ENCODE results near the gene PCAT6. TPM values are rescaled to one million over a fixed set of nuclear protein-coding genes. Genes with fewer than 3 reads are reported as not detected.

Gene PCAT6
- total RNA-seq, result not detected

- DNase-seq (peak; percentile 94 to 97 (median 96)), ATAC-seq (peak; percentile 93)
- intact Hi-C loops (cut with DNase I), result no loop called here
- H3K36me3 ChIP-seq (replicated peaks in 1 of 2; ENCODE audit: insufficient read depth in 1 of 2, low read depth in 2 of 2), result no peaks in the 10 kb centered on the region
- no peaks in the 10 kb centered on the region for H3K9me3 ChIP-seq
- H3K27ac ChIP-seq, result peak within 1 kb of the TSS; percentile 47 to 86 (median 64)
- no peaks in the 10 kb centered on the region for H3K27me3 ChIP-seq
- WGBS, 2 donors, result 0 to 2% methylated on average over 9 to 51 of the region's 53 CpGs
- peaks cover 23% of the 10 kb centered on the region for H3K4me1 ChIP-seq
- peak within 1 kb of the TSS; percentile 57 to 68 for H3K4me3 ChIP-seq
- TF ChIP-seq POLR2A (IDR thresholded peaks at IDR 0.05), result peak; percentile 83 to 89 (median 88)
- TF ChIP-seq CTCF (IDR thresholded peaks at IDR 0.05), result peak in 1 of 7 experiments; percentile 3
These were observed at the start of gene PCAT6 for GRCh38 chr1:202810615-202811295. Gene PCAT6 (plus strand): TSS chr1:202810954.

- Histone ChIP-seq H3K36me3 (replicated peaks in 1 of 2; ENCODE audit: insufficient read depth in 1 of 2, low read depth in 2 of 2) (peaks cover 11 to 18% of the 10 kb centered on the region in 2 donors), H3K9me3 (no peaks in the 10 kb centered on the region), H3K4me1 (no peaks in the 10 kb centered on the region), H3K27me3 (no peaks in the 10 kb centered on the region), H3K4me3 (no peak overlapping the region), H3K27ac (no peak overlapping the region)
- TF ChIP-seq CTCF (IDR thresholded peaks at IDR 0.05) (no peak), POLR2A (IDR thresholded peaks at IDR 0.05) (no peak)
- no peak for DNase-seq
- intact Hi-C loops (cut with DNase I), result no loop called here
- ATAC-seq, result no peak
- 62 to 63% methylated on average over 2 of the region's 2 CpGs for WGBS, 2 donors
These were observed 48.7 kb upstream of the PCAT6 start for GRCh38 chr1:202762019-202762418.

- Histone ChIP-seq H3K4me3 (no peak overlapping the region), H3K36me3 (replicated peaks in 1 of 2; ENCODE audit: insufficient read depth in 1 of 2, low read depth in 2 of 2) (peaks cover 11 to 15% of the 10 kb centered on the region in 2 donors), H3K27me3 (no peaks in the 10 kb centered on the region), H3K9me3 (no peaks in the 10 kb centered on the region), H3K27ac (no peak overlapping the region), H3K4me1 (no peaks in the 10 kb centered on the region)
- TF ChIP-seq POLR2A (IDR thresholded peaks at IDR 0.05) (no peak), CTCF (IDR thresholded peaks at IDR 0.05) (no peak)
- intact Hi-C loops (cut with DNase I), result no loop called here
- WGBS, 2 donors, result 80 to 96% methylated on average over 1 of the region's 1 CpG
- ATAC-seq, result no peak
- DNase-seq, result no peak
These were observed 45.0 kb upstream of the PCAT6 start for GRCh38 chr1:202765721-202766120.

GRCh38 chr1:202770135-202770534 lies 40.6 kb upstream of the PCAT6 start:
- H3K36me3 ChIP-seq (replicated peaks in 1 of 2; ENCODE audit: insufficient read depth in 1 of 2, low read depth in 2 of 2), result peaks cover 11 to 29% of the 10 kb centered on the region in 2 donors
- H3K27ac ChIP-seq, result no peak overlapping the region
- TF ChIP-seq CTCF (IDR thresholded peaks at IDR 0.05) (no peak), POLR2A (IDR thresholded peaks at IDR 0.05) (no peak)
- no peaks in the 10 kb centered on the region for H3K27me3 ChIP-seq
- no peak for DNase-seq
- WGBS, 2 donors, result 88 to 94% methylated on average over 2 of the region's 2 CpGs
- ATAC-seq, result no peak
- no peak overlapping the region for H3K4me3 ChIP-seq
- intact Hi-C loops (cut with DNase I), result no loop called here
- H3K9me3 ChIP-seq, result no peaks in the 10 kb centered on the region
- H3K4me1 ChIP-seq, result no peaks in the 10 kb centered on the region

- peaks cover 19% of the 10 kb centered on the region for H3K4me1 ChIP-seq
- no peak overlapping the region for H3K4me3 ChIP-seq
- no peak for DNase-seq
- TF ChIP-seq POLR2A (IDR thresholded peaks at IDR 0.05), result no peak
- no peak for TF ChIP-seq CTCF (IDR thresholded peaks at IDR 0.05)
- no peaks in the 10 kb centered on the region for H3K36me3 ChIP-seq (replicated peaks in 1 of 2; ENCODE audit: insufficient read depth in 1 of 2, low read depth in 2 of 2)
- no peaks in the 10 kb centered on the region for H3K9me3 ChIP-seq
- no peak overlapping the region for H3K27ac ChIP-seq
- ATAC-seq, result no peak
- 18 to 22% methylated on average over 4 of the region's 4 CpGs for WGBS, 2 donors
- no peaks in the 10 kb centered on the region for H3K27me3 ChIP-seq
- intact Hi-C loops (cut with DNase I), result no loop called here
These were observed 29.6 kb upstream of the PCAT6 start for GRCh38 chr1:202781180-202781579.

All from body of pancreas (tissue), 4 donors.